K562 (cell line): Measurements from ENCODE around the gene RNF150. TPM values are rescaled to one million over a fixed set of nuclear protein-coding genes. Genes with fewer than 3 reads are reported as not detected.

ENCODE experiments used
- ATAC-seq: fragments of 200-7000 bp; cut with Tn5 transposase; 3 replicates; pipeline ENCODE4 v1.9.1; 2020; ENCODE audit warnings: moderate library complexity
- BruUV-seq: library from RNA; stranded (reverse); fragments of 400-500 nt; replicated peaks from 2 replicates; lab custom pipeline; 2021; lab: Mats Ljungman, UMichigan
- CTCF ChIA-PET: fragments of 300-600 bp; formaldehyde crosslinking; extraction: SDS; loops from one replicate; lab custom pipeline; 2021; ENCODE audit warnings: low intra/inter-chr PET ratio; lab: Yijun Ruan, JAX
- POLR2A ChIA-PET: fragments of 300-600, 350-650 bp; sonication (Branson Sonifier 250); formaldehyde crosslinking; extraction: SDS; loops from one replicate; lab custom pipeline; 2021; ENCODE audit warnings: antibody characterized with exemption, inconsistent platforms; lab: Yijun Ruan, JAX
- DNase-seq, 4 experiments: peaks; one replicate each; pipeline versions ENCODE4 v3.0.0 to v3.0.0-alpha.2; 2011 to 2018; ENCODE audit warnings: low spot score in 3 of 4, mixed read lengths in 3 of 4; ENCODE audit errors: extremely low read depth in 1 of 4
- FAIRE-seq: peaks from 2 replicates; lab custom pipeline; 2011; peaks lifted over from hg19 to GRCh38; lab: Jason Lieb, UNC
- H2AFZ ChIP-seq: 2 replicates; pipeline ENCODE4 v1.6.0; 2011; ENCODE audit warnings: low read depth, low read length, control low read depth, inconsistent platforms
- H3K27ac ChIP-seq: fragments of 200-600 bp; 3 replicates; pipeline ENCODE4 v1.8.0; 2011; ENCODE audit warnings: low read depth, mild to moderate bottlenecking, control low read depth, inconsistent platforms, low read length, moderate library complexity, mixed read lengths; ENCODE audit errors: extremely low read depth
- H3K27me3 ChIP-seq, 2 experiments: fragments of 300-600 bp in 1 of 2; 2 replicates in 1 of 2; 3 replicates in 1 of 2; pipeline versions ENCODE4 v1.6.0 to v1.8.0; 2011; ENCODE audit warnings: inconsistent platforms in 2 of 2, low read length in 2 of 2, mild to moderate bottlenecking in 1 of 2, mixed read lengths in 1 of 2, moderate library complexity in 1 of 2; ENCODE audit not compliant: control insufficient read depth in 2 of 2, insufficient read depth in 2 of 2
- H3K36me3 ChIP-seq: fragments of 300-600 bp; 3 replicates; pipeline ENCODE4 v1.8.0; 2011; ENCODE audit warnings: mild to moderate bottlenecking, low read length, inconsistent platforms; ENCODE audit not compliant: control insufficient read depth, insufficient read depth
- H3K4me1 ChIP-seq, 2 experiments: fragments of 200-600 bp in 1 of 2; replicated peaks in 1 of 2; 2 replicates in 1 of 2; 3 replicates in 1 of 2; pipeline versions ENCODE4 v1.5.1 to v1.8.0; 2011; ENCODE audit warnings: inconsistent platforms in 2 of 2, low read length in 2 of 2, mild to moderate bottlenecking in 1 of 2, mixed read lengths in 1 of 2, moderate library complexity in 1 of 2; ENCODE audit not compliant: control insufficient read depth in 2 of 2, insufficient read depth in 2 of 2
- H3K4me2 ChIP-seq: 2 replicates; pipeline ENCODE4 v1.6.1; 2011; ENCODE audit warnings: low read length, control low read depth, inconsistent platforms, mixed read lengths; ENCODE audit not compliant: insufficient read depth
- H3K4me3 ChIP-seq: fragments of 200-600 bp; sonication (generic), shearing (Covaris generic); 2 replicates; pipeline ENCODE4 v1.5.1; 2016; ENCODE audit warnings: control low read depth, inconsistent platforms
- H3K79me2 ChIP-seq: fragments of 200-600 bp; 3 replicates; pipeline ENCODE4 v1.8.0; 2011; ENCODE audit warnings: low read length, inconsistent platforms; ENCODE audit not compliant: control insufficient read depth, insufficient read depth
- H3K9ac ChIP-seq, 2 experiments: 2 replicates each; pipeline versions ENCODE4 v1.6.0 to v1.6.1; 2011; ENCODE audit warnings: low read depth in 2 of 2, low read length in 2 of 2, control low read depth in 1 of 2, inconsistent platforms in 1 of 2, mild to moderate bottlenecking in 1 of 2, mixed read lengths in 1 of 2; ENCODE audit not compliant: insufficient read depth in 1 of 2
- H3K9me1 ChIP-seq: one replicate; pipeline ENCODE4 v1.6.0; 2011; ENCODE audit warnings: inconsistent platforms, mild to moderate bottlenecking, low read length, moderate library complexity; ENCODE audit not compliant: control insufficient read depth, insufficient read depth
- H3K9me3 ChIP-seq: replicated peaks from 2 replicates; pipeline ENCODE4 v1.5.1; 2011; ENCODE audit warnings: low read depth, low read length, inconsistent platforms; ENCODE audit not compliant: control insufficient read depth, insufficient read depth
- H4K20me1 ChIP-seq: replicated peaks from 2 replicates; pipeline ENCODE4 v1.6.1; 2011; ENCODE audit warnings: low read length, inconsistent platforms, mixed read lengths; ENCODE audit not compliant: control insufficient read depth, insufficient read depth
- CBX1 ChIP-seq: sonication (generic); IDR thresholded peaks from 2 replicates; pipeline ENCODE4 v1.6.1; 2016; ENCODE audit warnings: antibody characterized with exemption, low read depth, mild to moderate bottlenecking
- CBX2 ChIP-seq: fragments of 200-600 bp; sonication (generic); IDR thresholded peaks from one replicate; pipeline ENCODE4 v1.6.1; 2012; ENCODE audit warnings: mild to moderate bottlenecking, low read length, inconsistent platforms; ENCODE audit not compliant: insufficient read depth, poor library complexity, severe bottlenecking
- CHD7 ChIP-seq: fragments of 200-600 bp; sonication (generic); IDR thresholded peaks from one replicate; pipeline ENCODE4 v1.6.1; 2012; ENCODE audit warnings: mild to moderate bottlenecking, low read depth, low read length, inconsistent platforms
- NBN ChIP-seq: fragments of 450-650 bp; IDR thresholded peaks from 2 replicates; pipeline ENCODE4 v1.6.1; 2016; ENCODE audit warnings: low read depth, mild to moderate bottlenecking
- PCBP1 ChIP-seq: fragments of 200-400 bp; formaldehyde crosslinking; IDR thresholded peaks from 2 replicates; pipeline ENCODE4 v1.6.1; 2018; ENCODE audit warnings: mild to moderate bottlenecking, low read depth, low read length; ENCODE audit not compliant: poor library complexity, severe bottlenecking
- STAT6 ChIP-seq: sonication (generic); formaldehyde crosslinking; IDR thresholded peaks from 2 replicates; pipeline ENCODE4 v1.8.1; 2023; ENCODE audit warnings: mild to moderate bottlenecking, missing genetic modification reagents
- TAF7 ChIP-seq: fragments of 450-650 bp; IDR thresholded peaks from 2 replicates; pipeline ENCODE4 v1.6.1; 2016; ENCODE audit warnings: missing genetic modification characterization, missing compliant biosample characterization
- TRIM28 ChIP-seq: fragments of 450-650 bp; IDR thresholded peaks from 2 replicates; pipeline ENCODE4 v1.6.1; 2017
- ZFP1 ChIP-seq: fragments of 450-650 bp; formaldehyde crosslinking; IDR thresholded peaks from 2 replicates; pipeline ENCODE4 v1.4.0; 2020; ENCODE audit warnings: mild to moderate bottlenecking, mixed read lengths
- WGBS: fragments of 100-300 bp; shearing (Covaris generic); methylation state at CpG from one replicate; pipeline ENCODE4 v1.1.6; 2016; ENCODE audit warnings: low coverage, mixed read lengths; ENCODE audit not compliant: insufficient coverage; ENCODE audit errors: missing lambda C conversion rate; 5-methylcytosine and 5-hydroxymethylcytosine counted together
- in situ Hi-C: fragments of 300-500 bp; cut with MboI; formaldehyde crosslinking; loops from 4 replicates; pipeline ENCODE4 v1.15.0; 2018; ENCODE audit warnings: inconsistent platforms, mixed read lengths
- intact Hi-C: fragments of 100-400 bp; cut with micrococcal nuclease; formaldehyde crosslinking; loops from 2 replicates; pipeline ENCODE4 v1.14.2; 2022
- polyA plus RNA-seq, 8 experiments: library from polyadenylated mRNA; depleted of rRNA in 4 of 8; stranded (reverse) in 5 of 8; unstranded in 3 of 8; fragments of >200 nt; fragmentation: Nextera tagmentation in 2 of 8; fragmentation: Illumina TruSeq in 1 of 8; extraction: Ambion mirVana in 2 of 8; extraction: Trizol in 1 of 8; gene quantifications; 2 replicates each; pipeline versions ENCODE4 v1.2.1 to v1.2.3, GENCODE V29; 2011 to 2014; ENCODE audit warnings: inconsistent platforms in 1 of 8, missing spikeins in 1 of 8
- total RNA-seq, 7 experiments: library from RNA; depleted of rRNA in 6 of 7; stranded (reverse); fragments of >200 nt in 6 of 7; fragmentation: Illumina TruSeq in 2 of 7; extraction: Trizol in 2 of 7; gene quantifications; 2 replicates each; pipeline versions ENCODE4 v1.2.1 to v1.2.3, GENCODE V29; 2011 to 2021; ENCODE audit warnings: low replicate concordance in 1 of 7

Gene RNF150
- total and polyA plus RNA-seq, 9 of the 15 experiments (the other 6 are each of a cell fraction or from before 2014, with no cell fraction given): 0.09 TPM; not detected in 8

GRCh38 chr4:140904904-140905303, 228.4 kb downstream of the RNF150 start:
- Histone ChIP-seq H3K4me1 (no peaks in the 10 kb centered on the region), H3K9ac (no peak overlapping the region), H3K4me2 (no peak overlapping the region), H3K4me3 (no peak overlapping the region), H3K27me3 (no peaks in the 10 kb centered on the region), H2AFZ (no peak overlapping the region), H4K20me1 (no peaks in the 10 kb centered on the region), H3K9me3 (no peaks in the 10 kb centered on the region), H3K36me3 (no peaks in the 10 kb centered on the region), H3K79me2 (no peaks in the 10 kb centered on the region), H3K27ac (no peak overlapping the region), H3K9me1 (no peaks in the 10 kb centered on the region)
- 0% methylated on average over 2 of the region's 2 CpGs for WGBS
- DNase-seq: no peak
- BruUV-seq: no TSS peak
- intact Hi-C loops (no loop called here), in situ Hi-C loops (no loop called here)
- FAIRE-seq: no peak
- ChIA-PET CTCF (no interaction called here), POLR2A (no interaction called here)
- no peak for ATAC-seq
- TF ChIP-seq CHD7: no peak
- TF ChIP-seq STAT6 (CRISPR knock-in tag): no peak
- no peak for TF ChIP-seq ZFP1 (CRISPR knock-in tag)
- TF ChIP-seq CBX1: no peak
- TF ChIP-seq CBX2: no peak
- no peak for TF ChIP-seq PCBP1
- no peak for TF ChIP-seq TRIM28
- TF ChIP-seq NBN: no peak
- no peak for TF ChIP-seq TAF7 (tag)
